Measurements from ENCODE around the gene GHR.
"Not testable (repeated sequence)": the region's sequence is repeated elsewhere in the genome, so short reads cannot be mapped to it uniquely, and the experiment has no call there.

The GHR gene

DNA sequence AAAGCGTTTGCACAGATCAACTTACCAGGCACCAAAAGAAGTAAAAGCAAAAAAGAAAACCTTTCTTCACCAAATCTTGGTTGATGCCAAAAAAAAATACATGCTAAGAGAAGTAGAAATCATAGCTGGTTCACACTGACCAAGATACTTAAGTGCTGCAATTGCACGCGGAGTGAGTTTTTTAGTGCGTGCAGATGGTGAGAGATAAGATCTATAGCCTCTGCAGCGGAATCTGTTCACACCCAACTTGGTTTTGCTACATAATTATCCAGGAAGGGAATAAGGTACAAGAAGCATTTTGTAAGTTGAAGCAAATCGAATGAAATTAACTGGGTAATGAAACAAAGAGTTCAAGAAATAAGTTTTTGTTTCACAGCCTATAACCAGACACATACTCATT is 297.0 kb downstream of the GHR start:
- no peak for DNase-seq

DNA sequence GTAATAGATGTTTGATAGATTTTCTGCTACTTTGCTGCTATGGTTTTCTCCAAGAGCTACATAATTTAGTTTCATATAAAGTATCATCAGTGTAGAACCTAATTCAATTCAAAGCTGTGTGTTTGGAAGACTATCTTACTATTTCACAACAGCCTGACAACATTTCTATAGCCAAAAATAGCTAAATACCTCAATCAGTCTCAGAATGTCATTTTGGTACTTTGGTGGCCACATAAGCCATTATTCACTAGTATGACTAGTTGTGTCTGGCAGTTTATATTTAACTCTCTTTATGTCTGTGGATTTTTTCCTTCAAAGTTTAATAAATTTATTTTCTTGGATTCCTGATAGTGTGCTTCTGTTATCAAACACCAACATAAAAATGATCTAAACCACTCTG is 298.2 kb downstream of the GHR start:
- DNase-seq = peak; percentile 49

DNA sequence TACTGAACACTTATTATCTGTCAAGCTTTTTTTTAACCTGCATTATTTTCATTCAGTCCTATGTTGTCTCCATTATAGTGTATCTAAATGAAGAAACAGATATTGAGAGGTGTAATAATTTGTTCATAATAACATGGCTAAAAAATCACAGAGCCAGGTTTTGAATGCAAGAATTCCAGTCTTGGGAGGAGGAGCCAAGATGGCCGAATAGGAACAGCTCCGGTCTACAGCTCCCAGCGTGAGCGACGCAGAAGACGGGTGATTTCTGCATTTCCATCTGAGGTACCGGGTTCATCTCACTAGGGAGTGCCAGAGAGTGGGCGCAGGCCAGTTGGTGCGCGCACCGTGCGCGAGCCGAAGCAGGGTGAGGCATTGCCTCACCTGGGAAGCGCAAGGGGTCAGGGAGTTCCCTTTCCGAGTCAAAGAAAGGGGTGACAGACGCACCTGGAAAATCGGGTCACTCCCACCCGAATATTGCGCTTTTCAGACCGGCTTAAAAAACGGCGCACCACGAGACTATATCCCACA is 311.4 kb downstream of the GHR start:
- not testable (repeated sequence) for DNase-seq

DNA sequence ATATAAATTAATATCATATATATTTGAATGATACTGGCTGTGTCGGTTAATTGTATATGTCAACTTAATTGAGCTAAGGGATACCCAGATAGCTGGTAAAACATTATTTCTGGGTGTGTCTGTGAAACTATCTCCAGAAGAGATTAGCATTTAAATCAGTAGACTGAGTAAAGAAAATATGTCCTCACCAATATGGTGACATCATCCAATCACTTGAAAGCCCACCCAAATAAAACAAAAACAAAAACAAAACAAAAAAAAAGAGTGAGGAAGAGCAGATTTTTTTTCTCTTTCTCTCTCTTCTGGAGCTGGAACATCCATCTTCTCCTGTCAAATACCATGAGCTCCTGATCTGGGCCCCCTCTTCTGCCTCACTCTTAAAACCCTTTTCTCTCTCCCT is 317.7 kb downstream of the GHR start:
- DNase-seq = no peak

DNA sequence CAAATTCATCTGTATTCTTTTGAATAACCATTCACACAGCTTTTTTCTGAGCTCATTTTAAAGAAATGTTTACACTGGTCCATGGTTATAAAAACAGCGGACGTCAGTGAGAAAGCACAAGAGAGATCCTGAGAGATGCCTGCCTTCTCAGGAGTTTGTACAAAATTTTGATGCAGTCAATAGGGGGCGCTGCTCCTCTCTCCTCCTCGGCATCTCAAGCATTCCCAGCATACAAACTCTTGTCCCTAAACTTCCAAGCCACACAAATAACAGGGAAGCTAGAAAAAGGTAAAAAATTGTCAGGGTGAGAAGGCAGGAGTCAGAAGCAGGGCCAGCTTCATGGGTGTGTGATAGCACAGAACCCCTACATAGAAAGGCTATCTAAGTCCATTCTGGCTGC is 322.2 kb downstream of the GHR start:
- DNase-seq = no peak

DNA sequence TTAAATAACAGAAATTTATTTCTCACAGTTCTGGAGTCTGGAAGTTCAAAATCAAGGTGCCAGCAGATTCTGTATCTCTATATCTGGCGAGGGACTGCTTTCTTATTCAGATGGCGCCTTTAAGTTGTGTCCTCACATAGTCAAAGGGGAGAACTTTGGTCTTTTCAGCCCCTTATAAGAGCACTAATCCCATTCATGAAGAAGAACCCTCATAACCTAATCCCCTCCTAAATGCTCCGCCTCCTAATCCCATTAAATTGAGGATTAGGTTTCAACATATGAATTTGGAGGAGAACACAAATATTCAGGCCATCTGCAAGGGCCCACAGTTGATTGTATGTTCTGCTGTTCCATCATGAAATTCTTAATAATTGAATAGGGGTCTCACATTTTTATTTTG is 322.6 kb downstream of the GHR start:
- DNase-seq = no peak

DNA sequence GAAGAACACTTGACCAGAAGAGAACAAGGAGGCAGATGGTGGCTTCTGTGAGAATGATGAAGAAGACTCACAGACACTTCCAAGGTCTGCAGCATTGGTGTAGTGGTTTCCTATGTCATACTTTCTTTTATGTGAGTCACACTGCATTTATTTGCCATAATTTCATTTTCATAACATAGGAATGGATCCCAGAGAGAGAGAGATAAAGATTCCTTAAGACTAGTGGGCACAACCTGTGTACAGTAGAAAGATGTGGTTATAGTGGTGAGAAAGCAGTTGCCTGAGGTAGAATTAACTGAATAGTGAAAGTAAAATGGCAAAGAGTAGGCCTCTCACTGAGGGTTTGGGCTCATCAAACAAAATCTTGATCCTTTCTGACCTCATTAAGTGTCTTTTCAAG is 325.8 kb downstream of the GHR start:
- DNase-seq = no peak

DNA sequence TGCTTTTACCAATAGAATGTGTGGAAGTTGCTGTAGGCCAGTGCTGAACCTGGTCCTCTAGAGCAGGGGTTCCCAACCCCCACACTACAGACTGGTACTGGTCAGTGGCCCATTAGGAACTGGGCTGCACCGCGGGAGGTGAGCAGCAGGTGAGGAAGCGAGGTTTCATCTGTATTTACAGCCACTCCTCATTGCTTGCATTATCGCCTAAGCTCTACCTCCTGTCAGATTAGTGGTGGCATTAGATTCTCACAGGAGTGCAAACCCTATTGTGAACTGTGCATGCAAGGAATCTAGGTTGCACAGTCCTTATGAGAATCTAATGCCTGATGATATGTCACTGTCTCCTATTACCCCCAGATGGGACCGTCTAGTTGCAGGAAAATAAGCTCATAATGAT is 327.3 kb downstream of the GHR start:
- no peak for DNase-seq

DNA sequence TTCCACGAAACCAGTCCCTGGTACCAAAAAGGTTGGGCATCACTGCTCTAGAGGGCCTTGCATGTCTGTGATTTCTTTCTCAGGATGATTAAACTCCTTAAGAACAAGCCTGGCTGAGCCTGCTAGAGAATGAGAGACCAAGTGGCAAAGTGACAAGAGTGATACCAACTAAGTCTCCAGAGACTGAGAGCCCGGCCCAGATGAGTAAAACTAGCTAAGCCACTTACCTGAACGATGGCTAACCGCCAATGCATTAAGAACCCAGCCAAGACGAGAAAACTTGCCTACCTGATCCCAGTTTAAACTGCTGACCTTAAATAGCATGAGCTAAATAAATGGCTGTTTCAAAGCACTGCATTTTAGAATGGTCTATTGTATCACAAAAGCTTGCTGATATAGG is 327.8 kb downstream of the GHR start:
- DNase-seq = no peak

DNA sequence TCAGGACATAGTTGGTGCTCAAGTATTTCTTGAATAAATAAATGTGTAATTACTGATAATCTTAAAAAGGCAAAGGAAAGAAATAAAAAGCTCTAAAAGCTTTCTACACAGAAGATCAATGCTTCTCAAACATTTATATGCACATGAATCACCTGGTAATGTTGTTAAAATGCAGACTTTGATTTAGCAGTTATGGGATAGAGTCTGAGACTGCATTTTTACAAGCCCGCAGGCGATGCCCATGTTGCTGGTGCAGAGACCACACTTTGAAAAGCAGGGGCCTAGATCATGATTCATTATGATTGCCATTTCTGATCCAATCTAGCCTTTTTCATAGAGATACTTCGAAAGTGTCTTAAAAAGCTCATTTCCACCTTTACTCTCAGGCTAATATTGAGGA is 329.9 kb downstream of the GHR start:
- no peak for DNase-seq

DNA sequence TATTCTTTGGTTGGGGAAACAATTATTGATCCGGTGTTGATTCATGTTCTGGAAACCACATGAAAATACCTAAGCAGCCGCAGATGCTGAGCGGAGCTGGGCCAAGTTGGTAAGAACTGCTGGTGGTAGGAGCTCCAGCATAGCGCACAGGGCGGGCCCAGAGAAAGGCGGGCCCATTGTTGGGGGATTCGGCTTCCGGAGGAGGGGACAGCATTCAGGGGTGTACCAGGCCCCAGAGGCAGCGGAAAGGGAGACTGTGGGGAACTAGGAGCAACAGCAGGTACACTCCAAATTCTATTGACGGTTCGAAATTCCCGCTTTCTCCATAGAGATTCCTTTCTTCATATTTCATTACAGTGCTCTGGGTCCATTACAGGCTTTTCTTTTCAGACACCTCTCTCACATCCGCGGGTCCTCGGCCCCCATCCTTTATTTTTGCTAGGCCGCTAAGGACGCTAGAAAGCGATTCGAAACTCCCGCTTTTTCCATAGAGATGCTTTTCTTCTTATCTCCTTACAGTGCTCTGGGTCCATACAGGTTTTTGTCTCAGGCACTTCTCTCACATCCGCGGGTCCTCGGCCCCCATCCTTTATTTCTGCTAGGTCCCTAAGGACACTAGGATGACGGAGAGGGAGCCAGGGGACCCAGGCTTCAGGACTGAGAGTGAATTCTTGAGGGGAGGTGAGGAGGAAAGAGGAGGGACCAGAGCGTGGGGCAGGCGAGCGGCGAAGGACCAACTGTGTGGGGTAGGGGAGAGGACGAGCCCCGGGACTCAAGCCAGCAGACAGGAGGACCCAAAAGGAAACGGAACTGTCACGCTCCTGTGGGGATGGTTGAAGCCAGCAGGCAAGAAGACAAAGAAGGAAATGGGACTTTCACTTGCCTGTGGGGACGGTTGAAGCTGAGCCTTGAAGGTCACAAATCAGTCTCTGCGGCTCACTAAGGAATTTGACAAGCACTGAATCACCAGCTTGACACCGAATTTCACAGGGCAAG is 333.7 kb downstream of the GHR start, which contains the start of gene CCDC152:
Gene CCDC152, plus strand, starts transcription at position 213 of the 996 bp plus-strand sequence. CDS start 2,304 bp downstream, outside the sequence.
- DNase-seq = peak; percentile 57

DNA sequence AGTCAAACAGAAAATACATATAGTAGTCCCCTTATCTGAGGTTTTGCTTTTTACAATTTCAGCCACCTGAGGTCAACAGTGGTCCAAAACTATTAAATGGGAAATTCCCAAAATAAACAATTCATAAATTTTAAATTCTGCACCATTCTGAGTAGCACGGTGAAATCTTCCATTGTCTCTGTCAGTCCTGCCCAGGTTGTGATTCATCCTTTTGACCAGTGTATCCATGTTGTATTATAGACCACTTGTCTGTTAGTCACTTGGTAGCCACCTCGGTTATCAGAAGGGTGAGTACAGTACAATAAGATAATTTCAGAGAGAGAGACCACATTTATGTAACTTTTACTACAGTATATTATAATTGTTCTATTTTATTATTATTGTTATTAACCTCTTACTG is 336.2 kb downstream of the GHR start:
- no peak for DNase-seq

DNA sequence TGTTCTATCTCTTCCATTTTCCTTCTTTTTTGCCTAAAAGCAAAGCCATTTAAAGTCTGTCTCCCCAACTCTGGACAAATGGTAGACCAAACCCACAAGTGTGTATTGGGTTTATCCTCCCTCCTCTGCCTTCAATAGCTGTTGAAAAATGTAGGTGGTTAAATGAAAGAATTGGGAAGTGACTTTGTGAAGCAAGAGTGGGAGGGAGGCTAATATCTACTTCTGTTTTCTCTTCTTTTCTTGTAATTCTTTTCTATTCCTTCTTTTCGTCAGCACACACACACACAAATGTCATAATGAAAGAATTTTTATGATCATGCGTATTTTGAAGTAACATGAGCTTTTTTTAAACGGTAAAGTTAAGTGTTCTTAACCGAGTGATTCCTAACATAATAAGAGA is 337.2 kb downstream of the GHR start:
- DNase-seq = no peak

DNA sequence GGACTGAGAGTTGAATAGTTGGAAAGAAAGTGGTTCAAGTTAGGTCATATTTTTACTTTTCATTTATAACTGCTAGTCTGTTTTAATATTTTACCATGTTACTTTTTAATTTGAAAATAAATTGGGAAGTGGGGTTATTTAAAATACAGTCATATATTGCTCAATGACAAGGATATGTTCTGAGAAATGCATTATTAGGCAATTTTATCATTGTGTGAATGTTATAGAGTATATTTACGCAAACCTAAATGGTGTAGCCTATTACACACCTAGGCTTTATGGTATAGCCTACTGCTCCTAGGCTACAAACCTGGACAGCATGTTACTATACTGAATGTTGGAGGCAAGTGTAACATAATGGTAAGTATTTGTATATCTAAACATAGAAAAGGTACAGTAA is 338.6 kb downstream of the GHR start:
- no peak for DNase-seq

DNA sequence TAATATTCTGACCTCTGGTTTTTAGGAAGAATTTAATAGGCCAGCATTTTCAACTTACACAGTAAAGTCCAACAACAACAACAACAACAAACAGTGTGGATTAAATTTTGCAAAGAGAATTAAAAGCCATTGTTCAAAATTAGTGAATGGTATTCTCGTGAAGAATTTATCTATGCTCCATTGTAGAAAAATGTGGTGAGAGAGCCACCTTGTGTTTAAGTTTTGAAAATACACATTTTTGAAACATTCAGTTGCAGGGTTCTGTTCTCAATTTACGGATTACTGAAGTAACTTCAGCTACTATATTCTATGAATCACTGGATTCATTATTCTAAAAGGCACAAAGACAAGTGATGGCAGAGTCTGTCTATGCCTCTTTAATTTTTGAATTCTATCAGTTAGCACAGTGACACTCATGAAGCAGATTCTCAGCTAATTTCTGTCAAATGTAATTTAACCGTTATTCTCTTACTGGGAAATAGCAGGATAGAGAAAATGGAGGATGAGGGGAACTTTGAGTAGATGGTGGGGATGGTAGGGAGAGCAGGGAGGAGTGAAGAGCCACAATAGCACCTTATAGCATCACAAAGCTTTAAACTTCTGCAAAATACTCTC is 344.4 kb downstream of the GHR start:
- DNase-seq = peak; percentile 37

DNA sequence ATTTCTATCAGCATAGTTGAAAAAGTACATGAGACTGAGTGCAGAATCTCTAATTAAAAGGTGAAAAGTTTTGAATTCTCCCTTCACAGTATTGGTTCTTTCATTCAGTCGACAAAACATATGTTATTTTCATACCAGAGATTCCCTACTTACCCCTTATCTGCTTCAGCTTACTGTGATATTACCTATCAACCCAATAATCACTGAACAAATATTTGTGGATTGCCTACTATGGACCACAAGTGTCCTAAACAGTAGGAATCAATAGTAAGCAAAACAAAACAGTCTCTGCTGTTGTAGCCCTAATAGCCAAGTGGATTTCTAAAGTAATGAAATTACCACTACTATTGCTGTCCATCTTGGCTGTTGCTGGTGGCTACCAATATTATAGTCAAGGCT is 344.9 kb downstream of the GHR start:
- DNase-seq = no peak

DNA sequence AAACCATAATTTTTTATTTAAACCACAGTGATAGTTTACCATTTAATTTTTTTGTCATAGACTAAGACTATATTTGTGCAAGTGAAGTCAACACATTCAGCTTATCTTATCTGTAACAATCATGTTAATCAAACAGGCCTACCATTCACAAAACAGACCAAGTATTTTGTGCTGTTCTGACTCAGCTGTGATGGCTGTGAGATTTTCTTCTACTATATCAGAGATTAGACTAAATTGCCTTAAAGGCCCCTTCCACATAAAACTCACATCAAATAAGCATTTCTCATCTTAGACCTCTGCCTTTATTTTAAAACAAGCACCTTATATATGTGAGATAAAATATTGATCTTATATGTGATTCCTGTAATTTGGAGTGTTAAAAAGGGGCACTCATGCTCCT is 346.8 kb downstream of the GHR start:
- no peak for DNase-seq

Data from fibroblast of skin of abdomen (primary cell).